Glutamatergic neuron (in vitro differentiated cells): ENCODE data around the gene MSMP. TPM values are rescaled to one million over a fixed set of nuclear protein-coding genes. Genes with fewer than 3 reads are reported as not detected.

Experiments used
- DNase-seq: peaks from one replicate; pipeline ENCODE4 v3.0.0; 2022
- H3K27ac Mint-ChIP-seq: one replicate; pipeline ENCODE4 v1.8.0; 2020; ENCODE audit warnings: mild to moderate bottlenecking, mixed read lengths, inconsistent platforms; ENCODE audit not compliant: unreplicated experiment
- H3K27me3 Mint-ChIP-seq: one replicate; pipeline ENCODE4 v1.8.0; 2020; ENCODE audit warnings: mild to moderate bottlenecking, moderate library complexity, mixed read lengths, inconsistent platforms; ENCODE audit not compliant: unreplicated experiment
- H3K36me3 Mint-ChIP-seq: one replicate; pipeline ENCODE4 v1.8.0; 2020; ENCODE audit warnings: mild to moderate bottlenecking, mixed read lengths, inconsistent platforms; ENCODE audit not compliant: unreplicated experiment
- H3K4me1 Mint-ChIP-seq: one replicate; pipeline ENCODE4 v1.8.0; 2020; ENCODE audit warnings: mild to moderate bottlenecking, low read depth, mixed read lengths, inconsistent platforms; ENCODE audit not compliant: unreplicated experiment
- H3K4me3 Mint-ChIP-seq: one replicate; pipeline ENCODE4 v1.8.0; 2020; ENCODE audit warnings: mild to moderate bottlenecking, mixed read lengths, inconsistent platforms; ENCODE audit not compliant: unreplicated experiment
- H3K9me3 Mint-ChIP-seq: one replicate; pipeline ENCODE4 v1.8.0; 2020; ENCODE audit warnings: mild to moderate bottlenecking, moderate library complexity, mixed read lengths, inconsistent platforms; ENCODE audit not compliant: unreplicated experiment
- CTCF ChIP-seq: fragments of 200-600 bp; sonication (generic); IDR thresholded peaks from one replicate; pipeline ENCODE4 v1.5.0; 2021; ENCODE audit not compliant: partially characterized antibody, unreplicated experiment
- total RNA-seq: library from RNA; stranded (reverse); fragmentation: NEBNext Ultra II Directional; extraction: Animal tissue kit (Norgen Biotek cat#: 25700); gene quantifications from one replicate; pipeline ENCODE4 v1.2.1, GENCODE V29; 2021; ENCODE audit not compliant: unreplicated experiment

Gene MSMP
- total RNA-seq, 1 donor from 2014 or later = not detected

- peak; percentile 27 for TF ChIP-seq CTCF
- peaks cover 4% of the 10 kb centered on the region for H3K36me3 Mint-ChIP-seq
- peak overlapping the region; percentile 96 for H3K4me3 Mint-ChIP-seq
- H3K9me3 Mint-ChIP-seq = peaks cover 17% of the 10 kb centered on the region
- peaks cover 8% of the 10 kb centered on the region for H3K4me1 Mint-ChIP-seq
- DNase-seq = peak; percentile 65
- peak overlapping the region; percentile 75 for H3K27ac Mint-ChIP-seq
- peaks cover 14% of the 10 kb centered on the region for H3K27me3 Mint-ChIP-seq
Measured at GRCh38 chr9:35756275-35757225, 2.5 kb upstream of the MSMP start.

- Mint-ChIP-seq H3K4me3 (no peak overlapping the region), H3K27ac (no peak overlapping the region), H3K9me3 (peaks cover 17% of the 10 kb centered on the region), H3K4me1 (peaks cover 8% of the 10 kb centered on the region), H3K27me3 (peaks cover 16% of the 10 kb centered on the region), H3K36me3 (peaks cover 4% of the 10 kb centered on the region)
- no peak for DNase-seq
- no peak for TF ChIP-seq CTCF
Measured at GRCh38 chr9:35755071-35755470, 995 bp upstream of the MSMP start.

GRCh38 chr9:35753466-35753865 lies 610 bp downstream of the MSMP start:
- no peak for TF ChIP-seq CTCF
- peaks cover 4% of the 10 kb centered on the region for H3K36me3 Mint-ChIP-seq

GRCh38 chr9:35750256-35750531 lies 3.9 kb downstream of the MSMP start:
- H3K27ac Mint-ChIP-seq = peak overlapping the region; percentile 59

More at GRCh38 chr9:35753466-35753865, 610 bp downstream of the MSMP start:
- Mint-ChIP-seq H3K27ac (no peak overlapping the region), H3K4me1 (peaks cover 7% of the 10 kb centered on the region), H3K9me3 (peaks cover 13% of the 10 kb centered on the region), H3K4me3 (peak overlapping the region; percentile 35), H3K27me3 (peaks cover 19% of the 10 kb centered on the region)
- no peak for DNase-seq

More at GRCh38 chr9:35750256-35750531, 3.9 kb downstream of the MSMP start:
- H3K36me3 Mint-ChIP-seq = no peaks in the 10 kb centered on the region
- peaks cover 20% of the 10 kb centered on the region for H3K4me1 Mint-ChIP-seq
- H3K4me3 Mint-ChIP-seq = peak overlapping the region; percentile 94
- DNase-seq = no peak
- H3K27me3 Mint-ChIP-seq = peaks cover 13% of the 10 kb centered on the region
- peaks cover 15% of the 10 kb centered on the region for H3K9me3 Mint-ChIP-seq
- TF ChIP-seq CTCF = no peak
